Activated CD4-positive, CD25-positive, alpha-beta regulatory T cell treated with anti-CD3 and anti-CD28 coated beads, Interleukin-2, amount 50 U/mL, for 24 hours (primary cell): ENCODE measurements around the gene TRIM2.

Source experiments
- ATAC-seq, 2 donors: fragments of 150-1000 bp; cut with Tn5 transposase; one replicate each; pipeline ENCODE4 v1.10.0; 2021; ENCODE audit warnings: mild to moderate bottlenecking in 1 of 2, moderate library complexity in 1 of 2

TRIM2 gene

DNA sequence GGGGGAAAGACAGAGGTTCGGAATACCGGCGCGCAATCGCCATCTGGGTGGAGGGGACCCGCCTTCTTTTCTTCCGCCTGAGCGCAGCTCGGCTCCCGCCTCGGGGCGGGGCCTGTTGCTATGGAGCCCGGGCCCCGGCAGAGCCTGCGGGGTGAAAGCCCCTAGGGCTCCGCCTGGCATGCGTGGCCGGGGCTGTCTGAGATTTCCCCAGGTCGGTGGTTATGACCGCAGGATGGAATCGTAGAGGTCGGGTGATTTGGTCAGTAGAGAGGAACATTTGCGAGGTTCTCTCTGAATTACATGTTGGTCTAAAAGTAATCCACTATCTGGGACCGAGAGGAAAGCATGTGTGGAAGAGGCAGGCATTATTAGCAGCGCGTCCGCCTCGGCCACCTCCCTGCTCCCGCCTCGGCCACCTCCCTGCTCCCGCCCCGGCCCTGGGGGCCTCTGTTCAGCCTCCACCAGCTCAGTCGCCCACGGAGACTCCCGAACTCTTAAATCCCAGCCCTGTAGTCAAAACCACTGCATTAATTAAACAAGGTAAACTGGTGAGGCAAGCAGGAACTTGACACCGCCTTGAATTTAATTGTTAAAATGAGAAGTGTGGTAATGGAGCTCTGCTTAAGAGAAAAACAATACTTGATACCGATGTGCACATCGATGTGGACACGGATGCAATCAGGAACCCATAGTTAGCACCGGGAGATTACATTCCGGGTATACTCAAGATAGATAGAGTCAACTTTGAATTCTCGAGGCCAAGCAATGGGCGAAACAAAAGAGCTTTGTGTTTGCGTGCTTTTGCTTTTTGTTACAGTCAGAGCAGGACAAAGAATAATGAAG, 45.2 kb downstream of the TRIM2 start:
- ATAC-seq = peak; percentile 97 to 98

DNA sequence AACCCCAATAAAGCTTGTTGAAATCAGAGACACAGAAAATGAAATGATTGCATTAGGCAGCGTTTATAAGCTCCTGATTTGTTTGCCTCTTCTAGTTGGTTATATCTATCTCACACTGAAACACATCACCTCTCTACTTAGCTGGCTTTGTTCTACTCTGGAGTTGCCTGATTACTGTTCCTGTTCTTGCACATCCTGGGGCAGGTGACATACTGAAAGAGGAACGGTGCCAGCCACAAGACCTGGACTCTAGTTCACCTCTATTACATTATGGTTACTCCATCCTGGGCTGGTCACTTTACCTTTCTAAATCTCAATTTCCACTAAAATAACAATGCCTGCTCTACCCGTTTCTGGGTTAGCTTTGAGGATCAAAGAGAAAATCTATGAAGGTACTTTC, 47.9 kb downstream of the TRIM2 start:
- ATAC-seq = no peak

DNA sequence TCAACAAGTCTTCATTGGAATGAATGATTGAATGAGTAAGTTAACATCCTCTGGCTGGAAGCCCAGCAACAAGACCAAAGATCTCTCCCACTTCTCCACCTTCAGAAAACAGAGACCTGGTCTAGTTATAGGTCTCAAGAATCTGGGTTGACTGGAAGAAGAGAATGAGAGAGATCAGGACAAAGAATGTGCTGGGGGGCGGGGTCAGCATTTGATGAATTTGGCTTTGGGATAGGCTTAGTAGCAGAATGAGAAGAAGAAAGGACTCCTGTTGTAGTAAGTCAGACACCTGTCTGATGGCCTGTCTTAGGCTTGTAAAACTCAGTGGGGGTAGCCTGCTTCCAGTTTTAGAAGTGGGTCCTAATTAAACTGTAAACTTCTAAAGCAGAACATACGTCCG, 51.0 kb downstream of the TRIM2 start:
- ATAC-seq = no peak

DNA sequence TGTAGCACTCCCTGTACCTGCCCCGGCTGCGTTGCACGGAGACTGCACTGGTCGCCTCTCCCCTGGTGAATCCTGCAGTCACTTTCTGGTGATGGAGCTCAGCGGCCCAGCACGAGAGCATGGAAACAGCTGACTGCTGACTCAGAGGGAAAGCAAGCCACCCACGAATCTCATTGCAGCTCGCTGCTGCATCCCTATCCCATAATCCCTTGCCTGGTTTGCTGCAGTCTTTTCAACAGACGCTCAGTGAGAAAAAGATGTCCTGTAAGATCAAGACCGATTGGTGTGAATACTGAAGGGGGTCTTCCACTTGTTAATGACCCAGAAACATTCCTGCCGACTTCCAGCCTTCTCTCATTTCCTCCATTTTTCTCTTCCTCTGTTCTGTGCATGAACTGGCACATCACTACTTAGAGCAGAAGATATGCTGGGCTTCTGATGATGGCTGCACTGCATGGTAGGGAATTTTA, 52.9 kb downstream of the TRIM2 start:
- peak; percentile 53 to 55 for ATAC-seq

DNA sequence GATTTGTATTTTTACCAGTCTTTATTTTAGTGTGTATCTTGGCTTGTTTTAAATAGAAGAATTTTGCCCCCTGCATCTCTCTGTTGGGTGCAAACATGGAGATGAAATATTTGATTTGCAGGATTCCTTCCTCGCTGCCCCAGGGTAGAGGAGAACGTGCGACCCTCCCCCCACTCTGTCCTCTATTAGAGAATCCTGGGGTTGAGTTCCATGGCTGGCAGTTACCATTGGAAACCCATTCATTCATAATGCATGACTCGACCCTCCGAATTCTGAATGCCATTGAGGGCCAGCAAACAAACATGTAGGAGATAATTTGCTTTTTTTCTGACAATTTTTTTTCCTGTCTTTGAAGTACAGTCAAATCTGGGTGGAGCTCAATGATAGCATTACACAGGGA, 53.7 kb downstream of the TRIM2 start:
- no peak for ATAC-seq

DNA sequence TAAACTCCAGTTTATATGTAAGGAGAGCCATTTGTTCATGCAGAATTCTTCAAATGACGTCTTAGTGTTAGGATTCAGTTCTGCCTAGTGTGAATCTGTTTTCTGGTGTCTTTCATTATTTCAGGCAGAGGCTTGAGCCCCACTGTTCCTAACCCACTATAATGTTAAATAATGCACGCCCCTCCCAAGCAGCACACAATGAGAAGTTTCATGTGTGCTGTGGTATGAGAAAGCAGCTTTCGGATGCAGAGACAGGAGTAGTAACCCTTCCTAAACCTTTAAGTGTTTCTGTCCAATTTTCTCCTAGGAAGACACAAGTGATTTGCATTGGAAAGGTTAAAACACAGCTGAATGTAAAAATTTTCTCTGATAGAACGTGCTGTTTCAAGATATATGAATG, 54.5 kb downstream of the TRIM2 start:
- ATAC-seq = no peak

DNA sequence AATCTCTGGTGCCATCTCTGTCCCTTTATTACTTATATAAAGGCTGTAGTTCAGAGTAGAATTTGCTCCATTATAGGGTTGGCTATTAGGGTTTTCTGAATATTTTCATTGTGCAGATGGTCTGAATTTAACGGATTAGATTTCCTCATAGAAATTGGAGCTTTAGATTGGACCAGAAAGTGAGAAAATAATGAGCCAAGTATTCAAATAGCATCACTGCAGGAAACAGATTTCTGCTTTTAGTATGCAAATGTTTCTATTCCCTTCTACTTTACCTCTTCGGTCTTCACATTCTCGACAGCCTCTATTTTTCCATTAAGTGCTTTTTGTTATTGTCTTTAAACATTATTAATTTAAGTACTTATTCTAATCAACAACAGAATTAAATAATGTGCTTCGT, 55.4 kb downstream of the TRIM2 start:
- no peak for ATAC-seq

DNA sequence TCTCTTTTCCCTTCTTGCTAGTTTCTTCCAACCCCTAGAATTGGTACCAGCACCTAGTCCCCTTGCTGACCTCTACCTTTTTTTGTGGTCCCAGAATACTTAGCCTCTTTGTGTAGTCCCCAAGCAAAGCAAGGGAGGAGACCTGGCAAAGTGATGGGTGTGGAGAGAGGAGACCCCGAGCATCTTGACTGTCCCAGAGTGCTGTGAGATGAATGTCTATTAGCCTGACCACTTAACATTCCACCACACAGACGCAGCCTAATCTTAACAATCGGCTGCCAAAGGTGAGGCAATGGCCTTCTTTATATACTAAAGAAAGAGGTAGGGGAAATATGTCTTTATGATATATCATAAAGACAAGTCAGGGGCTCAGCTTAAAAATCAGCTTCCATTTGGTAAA, 55.9 kb downstream of the TRIM2 start:
- ATAC-seq = no peak

DNA sequence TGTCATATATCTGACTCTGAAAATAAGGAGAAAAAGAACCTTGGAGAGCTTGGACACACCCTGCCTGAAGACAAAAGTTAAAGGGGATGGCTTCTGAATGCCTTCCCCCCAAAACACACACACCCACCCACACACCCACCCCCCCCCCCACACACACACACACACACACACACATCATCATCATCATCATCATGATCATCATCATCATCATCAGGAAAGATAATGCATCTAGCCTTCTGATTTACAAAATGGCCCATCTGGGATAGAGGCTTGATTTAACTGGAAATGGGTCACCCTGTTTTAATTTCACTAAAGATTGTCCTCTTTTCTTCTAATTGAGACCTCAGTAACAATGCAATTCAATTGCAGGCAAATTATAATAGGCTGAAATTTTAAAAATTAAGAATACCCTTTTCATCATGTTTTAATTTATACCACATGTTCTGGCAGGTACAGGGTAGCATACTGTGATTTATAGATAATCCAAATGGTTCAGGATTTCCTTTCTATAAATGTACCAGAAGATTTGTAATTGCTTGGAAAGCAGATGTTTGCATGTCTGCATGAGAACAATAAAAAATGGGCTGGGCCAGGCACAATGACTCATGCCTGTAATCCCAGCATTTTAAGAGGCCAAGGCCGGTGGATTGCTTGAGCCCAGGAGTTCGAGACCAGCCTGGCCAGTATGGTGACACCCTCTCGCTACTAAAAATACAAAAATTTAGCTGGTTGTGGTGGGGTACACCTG, 56.5 kb downstream of the TRIM2 start:
- ATAC-seq = no peak

DNA sequence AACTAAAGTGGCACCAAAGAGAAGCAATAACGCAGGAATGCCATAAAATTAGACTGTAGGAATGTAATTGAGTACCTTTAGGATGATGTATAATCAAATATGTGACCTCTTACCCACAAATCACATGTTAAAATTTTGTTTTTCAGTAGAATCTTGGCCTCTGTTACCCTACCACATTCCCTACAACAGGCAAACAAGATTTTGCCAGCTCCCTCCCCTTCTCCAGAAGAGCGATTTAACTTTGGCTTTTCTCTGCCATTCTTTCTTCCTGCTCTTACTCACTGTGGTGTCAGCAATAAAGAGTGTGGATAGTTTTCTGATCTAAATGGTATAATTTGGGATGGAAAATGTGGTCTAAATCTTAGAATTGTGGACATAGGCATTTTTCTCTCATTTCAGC, 57.2 kb downstream of the TRIM2 start:
- no peak for ATAC-seq

DNA sequence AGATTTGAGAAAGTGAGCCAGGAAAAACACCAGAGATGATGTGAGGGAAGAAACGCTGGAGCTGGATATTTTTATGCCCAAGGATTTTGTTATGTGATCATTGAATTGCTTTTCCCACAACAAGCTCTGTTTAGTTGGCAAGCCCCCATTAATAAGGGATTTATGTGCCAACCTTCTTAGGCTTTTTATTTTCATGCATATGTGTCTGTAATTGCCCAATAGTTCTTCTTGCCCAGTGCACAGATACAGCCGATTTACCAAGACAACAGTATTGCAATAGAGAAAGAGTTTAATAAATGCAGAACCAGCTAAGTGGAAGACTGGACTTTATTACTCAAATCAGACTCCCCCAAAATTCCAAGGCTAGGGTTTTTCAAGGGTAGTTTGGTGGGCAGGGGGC, 57.7 kb downstream of the TRIM2 start:
- ATAC-seq = no peak

DNA sequence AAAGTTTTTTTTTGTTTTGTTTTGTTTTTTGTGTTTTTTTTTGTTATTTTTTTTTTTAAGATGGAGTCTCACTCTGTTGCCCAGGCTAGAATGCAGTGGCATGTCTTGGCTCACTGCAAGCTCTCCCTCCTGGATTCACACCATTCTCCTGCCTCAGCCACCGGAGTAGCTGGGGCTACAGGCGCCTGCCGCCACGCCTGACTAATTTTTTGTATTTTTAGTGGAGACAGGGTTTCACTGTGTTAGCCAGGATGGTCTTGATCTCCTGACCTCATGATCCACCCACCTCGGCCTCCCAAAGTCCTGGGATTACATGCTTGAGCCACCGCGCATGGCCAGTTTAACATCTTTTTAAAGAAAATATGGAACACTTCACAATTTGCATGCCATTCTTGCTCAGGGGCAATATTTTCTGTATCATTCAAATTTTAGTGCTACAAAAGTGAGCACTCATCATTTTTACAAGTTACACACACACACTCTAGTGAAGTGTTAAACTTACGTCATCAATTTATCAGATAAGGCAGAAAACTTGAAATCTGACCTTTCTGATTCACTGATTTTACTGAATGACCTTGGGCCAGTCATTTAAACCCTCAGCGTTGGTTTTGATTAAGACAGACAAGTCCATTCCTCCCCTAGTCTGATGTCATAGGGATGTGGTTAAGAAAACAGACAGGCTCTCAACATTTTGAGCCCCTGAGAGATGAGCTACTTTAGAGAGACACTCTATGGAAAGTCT, 61.2 kb downstream of the TRIM2 start:
- peak; percentile 35 to 51 for ATAC-seq

DNA sequence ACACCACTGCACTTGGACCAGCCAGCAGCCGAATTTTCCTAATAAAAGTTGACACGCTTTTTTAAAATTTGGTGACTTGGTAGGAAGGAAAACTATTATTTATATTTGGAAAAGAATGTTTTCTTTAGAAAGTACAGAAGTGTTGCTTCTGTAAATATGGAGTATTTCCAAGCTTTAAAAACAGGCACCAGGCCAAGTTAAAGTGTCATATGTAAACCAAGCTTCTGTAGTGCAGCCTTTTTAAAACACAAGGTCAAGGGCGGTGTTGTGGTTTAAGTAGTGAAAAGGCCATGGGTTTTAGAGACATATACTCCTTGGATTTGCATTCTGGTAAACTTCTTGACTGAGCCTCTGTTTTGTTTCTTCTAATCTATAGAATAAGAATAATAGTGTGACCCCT, 62.7 kb downstream of the TRIM2 start:
- no peak for ATAC-seq

DNA sequence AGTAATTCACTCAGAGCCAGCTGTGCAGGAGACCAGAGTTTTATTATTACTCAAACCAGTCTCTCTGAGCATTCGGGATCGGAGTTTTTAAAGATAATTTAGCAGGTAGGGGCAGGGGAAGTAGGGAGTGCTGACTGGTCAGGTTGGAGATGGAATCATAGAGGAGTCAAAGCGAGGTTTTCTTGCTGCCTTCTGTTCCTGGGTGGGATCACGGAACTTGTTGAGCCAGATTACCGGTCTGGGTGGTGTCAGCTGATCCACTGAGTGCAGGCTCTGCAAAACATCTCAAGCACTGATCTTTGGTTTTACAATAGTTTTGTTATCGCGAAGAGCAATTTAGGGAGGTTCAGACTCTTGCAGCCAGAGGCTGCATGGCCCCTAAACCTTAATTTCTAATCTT, 63.6 kb downstream of the TRIM2 start:
- no peak for ATAC-seq

DNA sequence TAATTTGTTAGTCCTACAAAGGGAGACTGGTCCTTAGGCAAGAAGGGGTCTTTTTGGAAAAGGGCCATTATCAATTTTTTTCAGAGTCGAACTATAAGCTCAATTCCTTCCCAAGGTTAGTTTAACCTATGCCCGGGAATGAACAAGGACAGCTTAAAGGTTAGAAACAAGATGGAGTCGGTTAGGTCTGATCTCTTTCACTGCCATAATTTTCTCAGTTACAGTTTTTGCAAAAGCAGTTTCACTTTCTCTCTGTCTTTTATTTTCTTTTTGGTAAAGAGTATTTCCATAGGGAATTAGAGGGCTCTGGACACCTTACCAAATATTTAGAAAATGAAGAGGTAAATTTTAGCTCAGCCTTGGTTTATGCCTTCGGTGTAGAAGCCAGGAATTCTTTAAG, 64.1 kb downstream of the TRIM2 start:
- no peak for ATAC-seq

DNA sequence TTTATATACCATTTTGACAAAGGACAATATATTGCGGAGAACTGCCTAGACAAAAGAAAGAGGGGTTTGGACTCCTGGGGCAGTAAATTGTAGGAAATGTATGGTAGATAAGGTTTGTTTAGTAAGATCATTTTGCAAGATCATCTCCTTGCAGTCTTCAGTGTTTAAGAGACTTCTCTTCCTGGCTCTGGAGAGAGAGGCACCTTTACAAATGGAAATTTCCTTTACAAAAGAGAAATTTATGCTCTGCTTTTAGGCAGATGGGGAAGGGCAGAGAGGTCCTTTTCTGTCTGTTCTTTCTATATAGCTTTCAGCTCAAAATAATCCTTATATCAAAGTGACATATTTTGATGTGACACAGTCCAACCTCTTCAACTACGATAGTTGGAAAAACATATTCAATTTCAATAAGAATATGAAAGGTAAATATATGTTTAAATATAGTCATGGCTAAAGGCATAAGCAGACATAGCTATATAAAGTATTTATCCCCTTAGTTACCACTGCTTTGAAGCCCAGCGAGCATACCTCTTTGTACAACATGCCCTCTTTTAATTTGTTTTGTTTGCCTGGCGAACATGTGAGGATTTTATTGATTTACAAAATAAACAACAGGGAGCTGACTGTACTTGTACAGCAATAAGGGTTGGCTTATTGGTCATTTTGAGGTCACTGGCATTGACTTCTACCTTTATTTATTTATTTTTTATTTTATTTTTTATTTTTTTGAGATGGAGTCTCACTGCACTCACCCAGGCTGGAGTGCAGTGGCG, 65.2 kb downstream of the TRIM2 start:
- ATAC-seq = no peak

DNA sequence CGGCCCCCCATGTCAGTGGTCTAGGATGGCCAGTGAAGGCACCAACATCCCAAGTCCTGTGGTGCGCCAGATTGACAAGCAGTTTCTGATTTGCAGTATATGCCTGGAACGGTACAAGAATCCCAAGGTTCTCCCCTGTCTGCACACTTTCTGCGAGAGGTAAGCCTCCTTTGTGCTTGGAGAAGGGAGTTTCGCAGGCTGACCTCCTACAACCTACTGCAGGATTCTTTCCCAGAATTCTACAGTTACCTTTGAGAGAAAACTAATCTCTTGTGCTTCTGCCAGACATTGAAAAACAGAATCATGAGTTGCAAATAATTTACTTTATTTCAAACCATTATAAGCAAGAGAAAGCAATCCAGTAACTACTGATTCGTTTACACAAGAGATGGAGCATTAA, 66.1 kb downstream of the TRIM2 start:
- ATAC-seq = no peak

DNA sequence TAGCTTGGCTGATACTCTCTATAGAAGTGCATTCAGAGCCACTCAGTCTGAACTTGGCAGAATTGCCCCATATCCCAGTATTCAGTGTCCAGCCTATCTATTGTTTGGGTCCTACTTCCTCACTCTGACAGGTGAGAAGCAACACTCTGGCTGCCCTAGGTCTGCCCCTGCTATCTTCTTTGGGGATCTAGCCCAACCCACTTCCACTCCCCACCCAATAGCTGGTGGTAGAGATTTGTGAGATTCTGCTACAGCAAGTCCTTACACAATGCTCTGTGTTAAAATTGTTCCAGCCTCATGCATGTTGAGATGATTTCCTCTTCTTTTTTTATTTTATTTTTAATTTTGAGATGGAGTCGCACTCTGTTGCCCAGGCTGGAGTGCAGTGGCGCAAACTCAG, 67.6 kb downstream of the TRIM2 start:
- ATAC-seq = no peak

DNA sequence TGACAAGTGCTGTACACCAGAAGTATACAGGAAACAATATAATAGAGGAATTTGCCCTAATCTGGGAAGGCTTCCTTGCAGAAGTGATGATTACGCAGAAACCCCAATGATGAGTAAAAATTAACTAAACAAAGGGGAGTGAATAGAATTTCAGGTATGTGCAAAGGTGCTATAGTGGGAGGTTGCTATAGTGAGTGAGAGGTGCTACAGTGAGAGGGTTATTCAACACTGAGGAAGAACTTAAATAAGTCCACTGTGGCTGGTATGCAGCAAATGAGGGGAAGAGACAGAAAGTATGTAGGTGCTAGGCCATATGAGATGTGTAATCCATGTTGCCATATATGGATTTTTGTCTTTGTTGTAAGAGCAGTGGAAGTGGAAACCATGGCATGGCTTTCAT, 69.5 kb downstream of the TRIM2 start:
- ATAC-seq = no peak

DNA sequence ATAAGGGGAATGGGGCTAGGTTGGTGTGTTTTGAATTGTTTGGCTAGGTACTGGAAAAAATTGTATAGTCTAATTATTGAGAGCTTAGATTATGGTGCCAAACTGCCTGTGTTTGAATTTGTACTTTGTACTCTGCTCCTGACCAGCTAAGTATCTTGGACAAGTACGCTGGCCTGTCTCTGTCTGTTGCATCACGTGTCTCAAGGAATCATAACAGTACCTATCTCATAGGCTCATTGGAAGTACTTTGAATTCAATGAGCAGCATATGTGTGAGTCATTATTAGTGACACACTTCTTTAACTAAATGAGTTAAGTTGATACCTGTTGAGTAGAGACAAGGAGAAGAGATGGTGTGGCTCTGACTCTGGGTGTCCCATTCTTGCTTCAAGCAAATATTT, 70.7 kb downstream of the TRIM2 start:
- ATAC-seq = peak; percentile 48 to 69

DNA sequence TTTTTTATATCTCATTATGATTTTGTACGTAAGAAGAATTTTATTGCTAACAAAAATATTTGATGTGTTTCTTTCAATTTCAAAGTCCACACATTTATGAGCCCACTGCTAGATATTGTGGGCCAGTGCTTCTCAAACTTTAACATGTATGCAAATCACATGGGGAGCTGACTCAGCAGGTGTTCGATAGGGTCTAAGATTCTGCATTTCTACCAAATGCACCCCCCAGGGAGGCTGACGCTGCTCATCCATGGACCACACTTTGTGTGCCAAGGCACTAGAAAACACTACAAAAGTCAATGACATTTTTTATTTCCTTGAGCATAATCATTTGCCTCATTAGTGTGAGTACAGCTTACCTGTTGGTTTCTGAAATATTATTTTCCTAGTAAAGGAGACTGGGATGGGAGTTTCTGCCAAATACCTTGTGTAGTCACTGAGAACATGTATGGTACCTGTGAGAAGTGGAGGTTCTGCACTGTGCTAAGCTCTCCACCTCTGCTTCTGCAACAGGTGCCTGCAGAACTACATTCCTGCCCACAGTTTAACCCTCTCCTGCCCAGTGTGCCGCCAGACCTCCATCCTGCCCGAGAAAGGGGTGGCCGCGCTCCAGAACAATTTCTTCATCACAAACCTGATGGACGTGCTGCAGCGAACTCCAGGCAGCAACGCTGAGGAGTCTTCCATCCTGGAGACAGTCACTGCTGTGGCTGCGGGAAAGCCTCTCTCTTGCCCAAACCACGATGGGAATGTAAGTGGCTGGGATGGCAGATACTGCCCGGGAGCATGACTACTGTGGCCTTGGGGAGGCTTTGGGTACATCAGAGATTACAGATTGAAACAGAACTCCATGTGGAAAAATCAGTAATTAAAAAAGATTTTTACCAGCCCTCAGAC, 71.4 kb downstream of the TRIM2 start:
- ATAC-seq = no peak

DNA sequence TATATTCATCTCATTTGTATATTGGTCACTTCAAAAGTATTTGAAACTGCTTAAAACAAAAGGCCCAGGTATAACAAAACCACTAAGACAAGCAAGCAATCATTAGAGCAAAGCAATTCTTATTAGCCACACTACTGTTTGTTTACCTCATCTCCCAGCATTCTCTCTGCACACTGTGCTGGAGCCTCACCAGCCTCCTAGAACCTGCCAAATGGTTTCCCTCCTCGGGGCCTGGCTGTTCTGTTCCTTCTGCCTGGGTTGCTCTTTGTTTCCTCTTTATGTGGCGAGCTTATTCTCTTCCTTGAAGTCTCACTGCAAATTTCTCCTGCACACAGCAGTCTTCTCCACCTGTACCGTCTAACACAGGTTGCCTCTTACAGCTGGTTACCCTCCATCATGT, 72.7 kb downstream of the TRIM2 start:
- no peak for ATAC-seq
